HepG2 (cell line): Measurements from ENCODE around the gene C1QTNF12.

Source experiments
- CTCF ChIP-seq: sonication (generic); formaldehyde crosslinking; IDR thresholded peaks from 2 replicates; pipeline ENCODE4 v1.5.0; 2020; ENCODE audit warnings: mild to moderate bottlenecking, missing genetic modification reagents, moderate library complexity
- E2F2 ChIP-seq: sonication (generic); formaldehyde crosslinking; IDR thresholded peaks from 2 replicates; pipeline ENCODE4 v1.4.0; 2020; ENCODE audit warnings: missing genetic modification reagents, borderline replicate concordance
- KLF16 ChIP-seq, 2 experiments: sonication (generic) in 1 of 2; formaldehyde crosslinking in 1 of 2; IDR thresholded peaks; 2 replicates each; pipeline versions ENCODE4 v1.6.1 to v1.8.0; 2016 to 2023; ENCODE audit warnings: missing genetic modification reagents in 2 of 2, missing compliant biosample characterization in 1 of 2
- RFX5 ChIP-seq: IDR thresholded peaks from 2 replicates; pipeline ENCODE4 v1.6.1; 2011; ENCODE audit warnings: low read depth, low read length, improper control_type of control experiment
- ZUFSP ChIP-seq: sonication (generic); formaldehyde crosslinking; IDR thresholded peaks from 2 replicates; pipeline ENCODE4 v1.9.0; 2021; ENCODE audit warnings: missing genetic modification reagents, mild to moderate bottlenecking, borderline replicate concordance

GRCh38 chr1:1285102-1285571 is 38.6 kb upstream of the C1QTNF12 start:
- TF ChIP-seq RFX5 (no peak), CTCF (CRISPR knock-in tag) (no peak), E2F2 (no peak), ZUFSP (CRISPR knock-in tag) (no peak), KLF16 (CRISPR knock-in tag; IDR thresholded peaks at IDR 0.05) (no peak)
